ENCODE data around the gene SLC4A5.
"Not testable (repeated sequence)": the region's sequence is repeated elsewhere in the genome, so short reads cannot be mapped to it uniquely, and the experiment has no call there.

Gene SLC4A5

GRCh38 chr2:74364533-74365505, 21.6 kb upstream of the SLC4A5 start:
- no peak for DNase-seq

GRCh38 chr2:74361327-74361726, 18.1 kb upstream of the SLC4A5 start:
- no peak for DNase-seq

- DNase-seq: no peak
Measured at GRCh38 chr2:74357627-74358026, 14.4 kb upstream of the SLC4A5 start.

- no peak for DNase-seq
Measured at GRCh38 chr2:74349889-74350288, 6.7 kb upstream of the SLC4A5 start.

- DNase-seq: no peak
Measured at GRCh38 chr2:74347742-74348141, 4.5 kb upstream of the SLC4A5 start.

- no peak for DNase-seq
Measured at GRCh38 chr2:74347303-74347702, 4.1 kb upstream of the SLC4A5 start.

- no peak for DNase-seq
Measured at GRCh38 chr2:74345272-74345943, 2.2 kb upstream of the SLC4A5 start.

GRCh38 chr2:74336227-74336626, 7.0 kb downstream of the SLC4A5 start:
- not testable (repeated sequence) for DNase-seq

- peak; percentile 32 to 75 for DNase-seq
Measured at GRCh38 chr2:74334931-74335333, 8.3 kb downstream of the SLC4A5 start.

- no peak for DNase-seq
Measured at GRCh38 chr2:74333896-74334586, 9.2 kb downstream of the SLC4A5 start.

GRCh38 chr2:74333175-74333574, 10.0 kb downstream of the SLC4A5 start:
- DNase-seq: peak in 1 of 2 donors; percentile 29

GRCh38 chr2:74332550-74333174, 10.6 kb downstream of the SLC4A5 start:
- no peak for DNase-seq

- no peak for DNase-seq
Measured at GRCh38 chr2:74328573-74328972, 14.6 kb downstream of the SLC4A5 start.

- no peak for DNase-seq
Measured at GRCh38 chr2:74328074-74328473, 15.1 kb downstream of the SLC4A5 start.

- DNase-seq: no peak
Measured at GRCh38 chr2:74327627-74328026, 15.6 kb downstream of the SLC4A5 start.

GRCh38 chr2:74327199-74327598, 16.0 kb downstream of the SLC4A5 start:
- no peak for DNase-seq

- DNase-seq: no peak
Measured at GRCh38 chr2:74325815-74326214, 17.4 kb downstream of the SLC4A5 start.

GRCh38 chr2:74321737-74322136, 21.5 kb downstream of the SLC4A5 start:
- no peak for DNase-seq

GRCh38 chr2:74317701-74318100, 25.5 kb downstream of the SLC4A5 start:
- no peak for DNase-seq

- DNase-seq: no peak
Measured at GRCh38 chr2:74316627-74317295, 26.5 kb downstream of the SLC4A5 start.

- DNase-seq: no peak
Measured at GRCh38 chr2:74314107-74314506, 29.1 kb downstream of the SLC4A5 start.

GRCh38 chr2:74313497-74313896, 29.7 kb downstream of the SLC4A5 start:
- no peak for DNase-seq

Data from inflammatory macrophage treated with lipopolysaccharide for 1 hour (primary cell).